ENCODE measurements around the gene MAPT.
"Not testable (repeated sequence)": the region's sequence is repeated elsewhere in the genome, so short reads cannot be mapped to it uniquely, and the experiment has no call there.

Gene MAPT

DNA sequence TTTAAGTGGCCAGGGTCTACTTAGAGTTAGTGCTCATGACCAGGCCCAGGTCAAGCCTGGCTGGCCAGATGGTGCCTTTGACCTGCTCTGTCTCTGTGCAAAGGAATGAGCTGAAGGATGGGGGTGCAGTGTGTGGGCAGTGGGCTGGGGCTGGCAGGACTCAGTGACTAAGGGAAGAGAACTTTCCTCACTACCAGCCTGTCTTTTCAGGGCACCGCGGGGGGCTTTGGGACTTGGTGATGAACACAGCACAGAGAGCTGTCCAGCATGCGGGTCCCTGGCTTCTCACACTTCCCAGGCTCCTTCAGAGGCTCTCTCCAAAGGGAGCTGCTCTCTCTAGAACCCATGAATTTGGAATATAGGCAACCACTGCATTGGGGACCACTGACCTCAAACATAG, 61.7 kb downstream of the MAPT start:
- no peak for DNase-seq

DNA sequence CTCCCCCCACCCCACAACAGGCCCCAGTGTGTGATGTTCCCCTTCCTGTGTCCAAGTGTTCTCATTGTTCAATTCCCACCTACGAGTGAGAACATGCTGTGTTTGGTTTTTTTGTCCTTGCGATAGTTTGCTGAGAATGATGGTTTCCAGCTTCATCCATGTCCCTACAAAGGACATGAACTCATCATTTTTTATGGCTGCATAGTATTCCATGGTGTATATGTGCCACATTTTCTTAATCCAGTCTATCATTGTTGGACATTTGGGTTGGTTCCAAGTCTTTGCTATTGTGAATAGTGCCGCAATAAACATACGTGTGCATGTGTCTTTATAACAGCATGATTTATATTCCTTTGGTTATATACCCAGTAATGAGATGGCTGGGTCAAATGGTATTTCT, 62.4 kb downstream of the MAPT start:
- DNase-seq: not testable (repeated sequence)

DNA sequence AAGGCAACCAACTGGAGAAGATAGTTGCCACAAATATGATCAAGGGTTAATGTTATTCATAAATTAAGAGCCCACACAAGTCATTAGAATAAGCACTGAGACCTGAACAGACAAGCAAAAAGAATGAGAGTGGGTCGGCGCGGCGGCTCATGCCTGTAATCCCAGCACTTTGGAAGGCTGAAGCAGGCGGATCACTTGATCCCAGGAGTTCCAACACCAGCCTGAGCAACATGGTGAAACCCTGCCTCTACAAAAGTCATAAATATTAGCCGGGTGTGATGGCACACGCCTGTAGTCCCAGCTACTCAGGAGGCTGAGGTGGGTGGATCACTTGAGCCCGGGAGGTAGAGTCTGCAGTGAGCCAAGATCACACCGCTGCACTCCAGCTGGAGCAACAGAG, 64.0 kb downstream of the MAPT start:
- DNase-seq: no peak

DNA sequence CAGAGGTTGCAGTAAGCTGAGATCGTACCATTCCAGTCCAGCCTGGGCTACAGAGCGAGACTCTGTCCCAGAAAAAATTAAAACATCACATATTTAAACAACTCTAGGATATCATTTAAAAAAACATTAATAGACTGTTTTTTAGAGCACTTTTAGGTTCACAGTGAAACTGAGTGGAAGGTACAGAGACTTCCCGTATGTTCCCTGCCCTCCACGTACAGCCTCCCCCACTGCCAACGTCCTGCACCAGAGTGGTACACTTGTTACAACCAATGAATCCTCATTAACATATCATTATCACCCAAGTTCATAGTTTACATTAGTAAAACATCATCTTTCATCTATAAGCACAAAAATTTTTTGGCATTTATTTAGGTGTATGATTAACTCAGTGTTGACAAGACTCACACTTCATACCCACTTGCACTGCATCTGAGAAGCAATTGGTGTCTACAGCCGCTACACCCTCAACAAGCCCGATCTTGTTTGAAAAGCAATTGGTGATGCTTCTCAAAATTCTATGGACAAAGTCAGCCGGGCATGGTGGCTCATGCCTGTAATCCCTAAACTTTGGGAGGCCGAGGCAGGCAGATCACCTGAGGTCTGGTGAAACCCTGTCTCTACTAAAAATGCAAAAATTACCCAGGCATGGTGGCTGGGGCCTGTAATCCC, 64.8 kb downstream of the MAPT start:
- no peak for DNase-seq

DNA sequence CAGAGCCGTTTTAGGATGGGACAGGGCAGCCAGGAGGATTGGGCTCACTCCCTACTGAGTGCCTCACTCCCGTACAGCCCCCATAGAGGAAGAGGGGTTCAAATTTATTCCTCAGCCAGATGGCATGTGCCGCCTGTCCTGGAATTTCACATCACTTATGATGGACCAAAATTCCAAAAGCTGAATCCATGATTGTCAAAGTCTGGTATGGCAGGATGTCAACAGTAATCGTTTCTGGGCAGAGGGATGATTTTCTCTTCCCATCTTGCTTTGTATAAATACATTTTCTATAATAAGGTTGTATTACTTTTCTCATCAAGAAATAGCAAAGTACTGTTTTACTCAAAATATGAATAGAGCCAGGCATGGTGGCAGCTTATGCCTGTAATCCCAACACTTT, 66.0 kb downstream of the MAPT start:
- no peak for DNase-seq

DNA sequence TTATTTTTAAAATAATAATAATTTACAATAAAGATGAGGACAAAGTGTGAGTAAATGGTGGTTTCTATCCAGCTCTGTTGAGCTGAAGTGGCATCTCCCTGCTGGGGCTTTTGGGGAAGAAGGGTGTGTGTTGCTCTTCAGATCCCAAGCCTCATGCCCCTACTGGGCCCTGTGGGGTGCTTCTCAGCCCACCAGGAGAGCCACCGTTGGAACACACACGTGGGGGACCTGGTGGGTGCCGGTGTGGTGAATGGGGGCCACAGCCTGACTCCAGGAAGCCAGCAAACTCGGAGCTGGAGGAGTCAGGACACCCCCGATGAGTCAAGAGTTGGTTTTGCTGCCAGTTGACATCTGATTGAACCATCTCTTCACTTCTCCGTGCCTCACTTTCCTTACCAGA, 66.9 kb downstream of the MAPT start:
- no peak for DNase-seq

DNA sequence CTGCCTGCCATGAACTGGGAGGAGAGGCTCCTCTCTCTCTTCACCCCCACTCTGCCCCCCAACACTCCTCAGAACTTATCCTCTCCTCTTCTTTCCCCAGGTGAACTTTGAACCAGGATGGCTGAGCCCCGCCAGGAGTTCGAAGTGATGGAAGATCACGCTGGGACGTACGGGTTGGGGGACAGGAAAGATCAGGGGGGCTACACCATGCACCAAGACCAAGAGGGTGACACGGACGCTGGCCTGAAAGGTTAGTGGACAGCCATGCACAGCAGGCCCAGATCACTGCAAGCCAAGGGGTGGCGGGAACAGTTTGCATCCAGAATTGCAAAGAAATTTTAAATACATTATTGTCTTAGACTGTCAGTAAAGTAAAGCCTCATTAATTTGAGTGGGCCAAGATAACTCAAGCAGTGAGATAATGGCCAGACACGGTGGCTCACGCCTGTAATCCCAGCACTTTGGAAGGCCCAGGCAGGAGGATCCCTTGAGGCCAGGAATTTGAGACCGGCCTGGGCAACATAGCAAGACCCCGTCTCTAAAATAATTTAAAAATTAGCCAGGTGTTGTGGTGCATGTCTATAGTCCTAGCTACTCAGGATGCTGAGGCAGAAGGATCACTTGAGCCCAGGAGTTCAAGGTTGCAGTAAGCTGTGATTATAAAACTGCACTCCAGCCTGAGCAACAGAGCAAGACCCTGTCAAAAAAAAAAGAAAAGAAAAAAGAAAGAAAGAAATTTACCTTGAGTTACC, 68.0 kb downstream of the MAPT start:
- DNase-seq: no peak

DNA sequence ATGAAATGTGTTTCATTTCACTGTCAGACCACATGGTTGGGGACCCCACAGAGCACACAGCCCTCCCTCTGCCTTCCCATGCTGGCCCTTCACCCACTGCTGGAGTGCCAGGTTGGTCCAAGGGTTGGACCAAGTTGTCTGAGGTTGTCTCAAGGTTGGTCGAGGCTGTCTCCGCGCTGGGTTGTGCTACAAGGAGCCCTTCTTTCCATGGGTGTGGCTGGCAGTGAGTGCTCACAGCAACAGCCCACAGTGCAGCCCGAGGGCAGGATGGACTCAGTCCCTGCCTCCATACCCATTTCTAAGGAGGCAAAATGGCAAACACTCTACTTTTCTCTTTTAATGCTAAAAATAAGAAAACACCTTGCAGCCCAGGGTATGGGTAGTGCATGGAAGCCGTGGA, 68.9 kb downstream of the MAPT start:
- no peak for DNase-seq

DNA sequence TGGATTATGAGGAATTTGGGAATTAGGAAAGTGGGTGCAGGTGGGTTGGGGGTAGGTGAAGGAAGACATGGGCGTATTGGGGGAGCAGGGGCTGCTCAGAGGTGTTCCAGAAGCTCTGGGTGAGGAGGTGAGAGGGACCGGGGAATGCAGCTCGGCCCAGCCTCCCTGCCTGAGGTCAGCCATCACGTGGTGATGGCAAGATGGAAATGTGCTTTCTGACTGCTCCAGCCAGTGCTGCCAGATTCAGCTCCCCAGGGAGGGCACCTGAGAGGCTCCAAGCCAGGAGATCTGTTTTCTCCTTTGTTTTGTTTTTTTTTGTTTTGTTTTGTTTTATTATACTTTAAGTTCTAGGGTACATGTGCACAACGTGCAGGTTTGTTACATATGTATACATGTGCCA, 69.5 kb downstream of the MAPT start:
- DNase-seq: no peak

DNA sequence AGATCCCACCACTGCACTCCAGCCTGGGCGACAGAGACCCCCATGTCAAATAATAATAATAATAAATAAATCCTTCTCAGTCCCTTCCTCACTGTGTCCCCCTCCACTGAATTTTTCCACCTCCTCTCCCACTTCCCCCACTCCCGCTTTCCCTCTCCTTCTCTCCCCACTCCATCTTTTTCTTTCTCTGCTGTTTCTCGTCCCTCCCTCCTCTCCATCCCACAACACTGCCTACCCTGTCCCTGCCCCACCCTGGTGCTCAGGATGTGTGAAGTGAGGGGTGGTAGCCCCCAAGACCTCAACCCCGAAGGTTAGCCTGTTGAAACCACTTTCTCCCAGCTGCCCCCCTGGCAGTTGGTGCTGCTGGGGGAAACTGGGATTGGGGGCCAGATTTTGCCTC, 70.3 kb downstream of the MAPT start:
- DNase-seq: no peak

DNA sequence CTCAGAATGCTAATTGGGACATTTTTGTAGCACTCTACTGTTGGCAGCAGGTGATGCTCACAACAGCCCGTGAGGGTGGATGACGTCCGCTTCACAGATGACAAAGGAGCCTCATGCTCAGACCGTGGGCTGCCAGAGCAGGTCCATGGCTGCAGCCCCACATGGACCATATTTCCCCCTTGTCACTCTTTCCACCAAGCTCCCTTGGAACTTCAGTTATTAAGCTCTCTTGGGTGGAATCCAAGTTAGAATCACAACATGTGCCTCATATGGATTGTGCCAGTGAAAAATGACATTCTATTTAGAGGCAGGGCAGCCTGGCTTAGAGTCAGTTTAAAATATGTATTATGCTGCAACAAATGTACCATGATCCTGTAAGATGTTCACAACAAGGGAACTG, 71.5 kb downstream of the MAPT start:
- DNase-seq: no peak

DNA sequence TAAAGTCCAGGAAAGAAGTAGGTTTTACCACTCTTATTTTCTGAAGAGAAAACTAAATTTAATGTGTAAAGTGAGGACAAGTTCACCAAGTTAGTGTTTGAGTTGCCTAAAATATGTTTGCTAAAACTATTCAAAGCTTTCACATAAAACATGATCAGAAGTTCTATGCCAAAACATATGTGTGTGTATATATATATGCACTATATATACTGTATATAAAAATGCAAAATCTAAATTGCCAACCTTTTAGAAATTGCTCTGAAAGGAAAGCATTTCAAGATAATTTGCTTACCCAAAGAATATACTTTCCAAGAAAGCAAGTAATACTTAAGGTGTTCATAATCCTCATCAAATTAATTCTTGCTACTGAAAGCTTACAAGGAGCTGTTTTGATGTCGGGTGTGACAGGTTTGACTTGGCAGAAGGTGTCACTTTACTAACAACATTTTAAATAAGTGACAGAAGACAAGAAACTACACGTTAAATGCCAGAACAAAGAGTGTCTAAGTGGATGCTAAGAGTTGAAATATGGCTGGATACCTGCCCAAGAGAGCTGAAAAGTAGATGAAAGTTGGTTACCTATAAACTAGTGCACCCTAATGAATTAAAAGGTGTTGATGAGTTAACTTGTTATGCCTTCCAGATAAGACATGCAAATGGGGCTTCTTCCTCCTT, 72.4 kb downstream of the MAPT start:
- DNase-seq: no peak

DNA sequence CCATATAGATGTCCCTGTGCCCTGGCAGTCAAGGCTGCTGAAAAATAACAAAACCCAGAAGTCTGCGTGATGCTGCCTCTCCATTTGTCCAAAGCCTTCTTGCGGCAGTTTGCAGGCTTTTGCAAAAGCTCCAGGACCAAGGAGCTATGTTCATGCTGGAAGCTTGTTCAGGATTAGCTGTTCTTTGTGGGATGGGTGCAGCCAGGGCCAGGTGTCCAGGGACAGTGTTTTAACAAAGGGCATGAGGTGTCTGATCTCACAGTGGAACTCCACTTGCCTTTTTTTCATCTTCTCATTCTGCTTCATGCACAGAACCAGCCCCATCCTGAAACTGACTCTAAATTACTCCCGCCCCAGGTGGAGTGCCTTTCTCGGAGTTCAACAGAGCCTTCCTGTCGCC, 73.0 kb downstream of the MAPT start:
- DNase-seq: no peak

DNA sequence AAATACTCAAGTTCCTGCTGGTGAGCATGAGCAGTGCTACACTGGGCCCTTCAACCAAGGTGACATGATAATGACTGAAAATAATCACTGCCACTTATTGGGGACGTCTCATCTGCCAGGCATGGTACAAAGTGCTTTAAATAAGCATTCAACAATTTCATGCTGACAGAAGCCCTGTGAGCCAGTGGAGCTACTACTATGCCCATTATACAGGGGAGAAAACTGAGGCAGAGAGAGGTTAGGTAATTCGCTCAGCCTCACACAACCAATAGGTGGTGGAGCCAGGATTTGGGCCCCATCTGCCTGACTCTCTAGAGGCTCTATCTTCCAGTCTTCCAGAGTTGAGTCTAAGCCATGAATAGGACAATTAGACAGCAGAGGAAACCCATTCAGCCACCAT, 74.4 kb downstream of the MAPT start:
- no peak for DNase-seq

DNA sequence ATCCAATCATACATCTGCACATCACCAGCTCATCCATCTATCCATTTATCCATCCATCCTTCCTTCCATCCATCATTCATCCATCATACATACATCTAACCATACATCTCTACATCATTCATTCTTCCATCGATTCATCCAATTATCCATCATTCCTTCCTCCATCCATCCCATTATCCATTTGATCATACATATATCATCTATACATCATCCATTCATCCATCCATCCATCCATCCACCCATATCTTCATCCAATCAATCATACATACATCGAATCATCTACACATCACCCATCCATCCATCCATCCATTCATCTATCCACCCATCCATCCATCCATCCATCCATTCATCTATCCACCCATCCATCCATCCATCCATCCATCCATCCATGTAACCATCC, 75.4 kb downstream of the MAPT start:
- no peak for DNase-seq

DNA sequence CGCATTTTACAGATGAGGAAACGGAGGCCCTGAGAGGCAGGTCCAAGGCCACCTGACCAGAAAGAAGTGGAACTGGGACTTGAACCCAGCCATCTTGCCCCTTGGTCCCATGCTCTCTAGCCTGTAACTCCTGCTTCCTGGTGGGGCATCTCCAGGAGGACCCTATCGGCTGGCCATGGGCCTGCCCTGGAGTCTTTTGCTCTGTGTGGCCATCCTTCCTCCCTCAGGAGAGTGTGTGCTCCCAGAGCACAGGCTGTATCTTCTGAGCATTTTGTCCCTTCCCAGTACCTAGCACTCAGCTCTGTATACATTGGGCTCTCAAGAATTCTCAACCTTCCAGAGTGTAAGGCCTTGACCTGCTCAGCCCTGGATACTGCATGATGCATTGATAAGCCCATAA, 76.3 kb downstream of the MAPT start:
- DNase-seq: no peak

DNA sequence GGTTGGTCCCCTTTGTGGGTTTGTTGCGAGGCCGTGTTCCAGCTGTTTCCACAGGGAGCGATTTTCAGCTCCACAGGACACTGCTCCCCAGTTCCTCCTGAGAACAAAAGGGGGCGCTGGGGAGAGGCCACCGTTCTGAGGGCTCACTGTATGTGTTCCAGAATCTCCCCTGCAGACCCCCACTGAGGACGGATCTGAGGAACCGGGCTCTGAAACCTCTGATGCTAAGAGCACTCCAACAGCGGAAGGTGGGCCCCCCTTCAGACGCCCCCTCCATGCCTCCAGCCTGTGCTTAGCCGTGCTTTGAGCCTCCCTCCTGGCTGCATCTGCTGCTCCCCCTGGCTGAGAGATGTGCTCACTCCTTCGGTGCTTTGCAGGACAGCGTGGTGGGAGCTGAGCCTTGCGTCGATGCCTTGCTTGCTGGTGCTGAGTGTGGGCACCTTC, 77.4 kb downstream of the MAPT start:
- DNase-seq: no peak

DNA sequence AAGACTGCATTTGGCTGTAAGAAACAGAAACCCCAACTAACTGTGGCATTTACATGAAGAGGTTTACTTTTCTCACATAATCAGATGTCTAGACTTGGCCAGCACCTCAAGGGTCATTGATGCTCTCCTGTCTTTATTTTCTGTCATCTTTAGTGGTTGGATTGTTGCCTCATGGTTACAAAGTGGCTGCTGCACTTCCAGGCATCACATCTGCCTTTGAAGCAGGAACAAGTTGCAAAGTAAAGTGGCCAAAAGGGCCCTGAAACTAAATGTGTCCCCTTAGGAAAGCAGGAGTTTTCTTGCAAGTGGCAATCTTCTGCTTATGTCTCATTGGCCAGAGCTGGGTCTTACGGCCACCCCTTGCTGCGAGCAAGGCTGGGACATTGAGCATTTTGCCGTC, 78.2 kb downstream of the MAPT start:
- no peak for DNase-seq

DNA sequence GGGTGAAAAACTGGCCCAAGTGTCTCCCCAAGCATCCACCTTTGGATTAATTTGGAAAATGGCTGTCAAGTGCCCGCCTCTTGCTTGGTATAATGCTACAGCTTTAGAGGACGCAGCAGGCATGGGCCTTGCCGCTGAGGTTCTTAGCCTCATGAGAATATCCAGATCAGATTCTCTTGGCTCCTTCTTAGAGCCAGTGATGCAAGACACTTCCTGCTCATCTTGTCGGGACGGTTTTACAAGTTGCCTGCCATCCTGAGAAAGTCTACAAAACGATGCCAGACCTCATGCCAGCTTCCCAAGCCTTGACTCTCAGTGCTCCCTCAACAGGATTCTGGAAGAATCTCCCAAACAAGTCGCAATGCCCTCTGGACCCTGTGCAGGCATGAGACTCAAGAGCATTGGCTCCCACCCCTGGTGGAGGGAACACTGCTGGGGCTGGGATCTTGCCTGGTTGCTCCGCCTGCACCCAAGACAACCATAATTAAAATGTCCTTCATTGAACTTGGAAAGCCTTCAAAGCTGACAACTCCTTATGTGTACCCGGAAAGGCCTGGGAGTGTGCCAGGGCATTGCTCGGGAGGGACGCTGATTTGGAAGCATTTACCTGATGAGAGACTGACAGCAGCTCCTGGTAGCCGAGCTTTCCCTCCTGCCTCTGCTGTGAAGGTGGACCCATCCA, 78.9 kb downstream of the MAPT start:
- no peak for DNase-seq

DNA sequence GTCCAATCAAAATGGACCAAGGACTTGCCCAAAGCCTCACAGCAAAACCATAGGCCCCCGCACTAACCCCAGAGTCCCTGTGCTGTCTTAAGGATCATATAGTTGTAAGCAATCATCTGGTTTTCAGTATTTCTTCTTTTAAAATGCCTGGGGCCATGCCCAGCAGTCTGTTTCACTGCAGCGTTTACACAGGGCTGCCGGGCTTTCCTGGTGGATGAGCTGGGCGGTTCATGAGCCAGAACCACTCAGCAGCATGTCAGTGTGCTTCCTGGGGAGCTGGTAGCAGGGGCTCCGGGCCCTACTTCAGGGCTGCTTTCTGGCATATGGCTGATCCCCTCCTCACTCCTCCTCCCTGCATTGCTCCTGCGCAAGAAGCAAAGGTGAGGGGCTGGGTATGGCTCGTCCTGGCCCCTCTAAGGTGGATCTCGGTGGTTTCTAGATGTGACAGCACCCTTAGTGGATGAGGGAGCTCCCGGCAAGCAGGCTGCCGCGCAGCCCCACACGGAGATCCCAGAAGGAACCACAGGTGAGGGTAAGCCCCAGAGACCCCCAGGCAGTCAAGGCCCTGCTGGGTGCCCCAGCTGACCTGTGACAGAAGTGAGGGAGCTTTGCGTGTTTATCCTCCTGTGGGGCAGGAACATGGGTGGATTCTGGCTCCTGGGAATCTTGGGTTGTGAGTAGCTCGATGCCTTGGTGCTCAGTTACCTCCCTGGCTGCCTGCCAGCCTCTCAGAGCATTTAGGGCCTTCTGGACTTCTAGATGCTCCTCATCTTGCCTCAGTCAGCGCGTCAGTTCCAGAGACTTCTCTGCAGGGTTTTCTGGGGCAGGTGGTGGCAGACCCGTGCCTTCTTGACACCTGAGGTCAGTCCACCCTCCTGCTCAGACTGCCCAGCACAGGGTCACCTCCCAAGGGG, 79.8 kb downstream of the MAPT start:
- no peak for DNase-seq

DNA sequence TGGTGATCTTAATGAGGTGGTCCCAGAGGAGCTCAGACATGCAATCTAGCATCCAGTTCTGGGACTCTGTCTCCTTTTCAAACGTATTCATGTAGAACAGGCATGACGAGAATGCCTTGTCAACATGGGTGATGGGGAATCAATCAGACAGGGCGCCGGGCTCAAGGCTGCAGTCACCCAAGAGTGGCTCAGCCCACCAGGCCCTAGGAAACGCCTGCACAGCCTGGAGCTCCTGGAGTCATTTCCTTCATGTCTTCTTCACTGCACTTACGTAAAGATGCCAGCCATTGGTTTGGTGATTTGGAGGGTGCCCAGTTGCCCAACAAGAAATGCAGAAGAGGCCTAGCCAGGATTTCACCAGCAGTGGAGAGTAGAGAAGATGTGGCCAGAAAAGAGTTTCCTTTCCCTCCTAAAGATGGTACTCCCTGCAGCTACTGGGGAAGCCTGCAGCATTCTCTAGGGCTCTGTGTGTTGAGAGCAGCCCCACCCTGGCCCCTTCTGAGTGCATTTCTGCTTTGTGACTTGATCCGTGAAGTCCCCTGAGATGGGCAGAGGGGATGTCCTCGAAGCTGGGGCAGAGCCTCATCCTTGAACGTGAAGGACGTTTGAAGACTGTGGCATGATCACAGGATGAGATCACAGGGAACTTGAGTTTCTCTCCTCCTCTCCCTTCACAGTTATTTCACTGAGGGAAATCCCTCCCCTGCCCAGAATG, 80.7 kb downstream of the MAPT start:
- no peak for DNase-seq
